Upper lobe of right lung (tissue), 1 donor: ENCODE results near the gene SSBP2. TPM values are rescaled to one million over a fixed set of nuclear protein-coding genes. Genes with fewer than 3 reads are reported as not detected.

Experiments used
- ATAC-seq: fragments of 200-7000 bp; cut with Tn5 transposase; one replicate; pipeline ENCODE4 v1.9.1; 2020; ENCODE audit warnings: mild to moderate bottlenecking, moderate library complexity
- DNase-seq: peaks from one replicate; pipeline ENCODE4 v3.0.0-alpha.2; 2020
- H3K27ac ChIP-seq: fragments of 200-600 bp; one replicate; pipeline ENCODE4 v1.8.0; 2022
- H3K27me3 ChIP-seq: fragments of 200-600 bp; one replicate; pipeline ENCODE4 v1.8.0; 2022; ENCODE audit warnings: mild to moderate bottlenecking
- H3K36me3 ChIP-seq: fragments of 200-600 bp; one replicate; pipeline ENCODE4 v1.8.0; 2022
- H3K4me1 ChIP-seq: fragments of 200-600 bp; one replicate; pipeline ENCODE4 v1.8.0; 2022
- H3K4me3 ChIP-seq: fragments of 200-600 bp; one replicate; pipeline ENCODE4 v1.8.0; 2022; ENCODE audit warnings: mild to moderate bottlenecking
- H3K9me3 ChIP-seq: fragments of 200-600 bp; one replicate; pipeline ENCODE4 v1.8.0; 2022
- CTCF ChIP-seq: fragments of 200-600 bp; IDR thresholded peaks from one replicate; pipeline ENCODE4 v1.8.0; 2022; ENCODE audit warnings: antibody characterized with exemption
- intact Hi-C: fragments of 100-400 bp; cut with DNase I; formaldehyde crosslinking; loops from one replicate; pipeline ENCODE4 v1.11.0; 2022
- total RNA-seq: library from RNA; stranded (reverse); fragmentation: NEBNext Ultra II Directional; extraction: Animal tissue kit (Norgen Biotek cat#: 25700); gene quantifications from one replicate; pipeline ENCODE4 v1.2.1, GENCODE V29; 2021
- donor health status: DM: no; HTN: yes; CAD: no; lungs with severe emphysema.

SSBP2 gene
- total RNA-seq, 1 donor from 2014 or later, result 43.8 TPM

GRCh38 chr5:81694726-81695125 is 56.2 kb downstream of the SSBP2 start:
- no peak for TF ChIP-seq CTCF
- Histone ChIP-seq H3K4me1 (no peaks in the 10 kb centered on the region), H3K36me3 (no peaks in the 10 kb centered on the region), H3K4me3 (no peak overlapping the region), H3K27me3 (no peaks in the 10 kb centered on the region), H3K27ac (no peak overlapping the region), H3K9me3 (no peaks in the 10 kb centered on the region)
- intact Hi-C loops, result no loop called here
- ATAC-seq (no peak), DNase-seq (no peak)

- no peak for TF ChIP-seq CTCF
- intact Hi-C loops, result no loop called here
- ATAC-seq (no peak), DNase-seq (no peak)
- Histone ChIP-seq H3K4me3 (no peak overlapping the region), H3K36me3 (no peaks in the 10 kb centered on the region), H3K27me3 (no peaks in the 10 kb centered on the region), H3K9me3 (no peaks in the 10 kb centered on the region), H3K4me1 (no peaks in the 10 kb centered on the region), H3K27ac (no peak overlapping the region)
Observed at GRCh38 chr5:81688215-81688614, 62.7 kb downstream of the SSBP2 start.

- intact Hi-C loops, result no loop called here
- DNase-seq, result no peak
- H3K27ac ChIP-seq, result no peak overlapping the region
- no peak overlapping the region for H3K4me3 ChIP-seq
- no peak for ATAC-seq
- no peaks in the 10 kb centered on the region for H3K9me3 ChIP-seq
- no peaks in the 10 kb centered on the region for H3K36me3 ChIP-seq
- TF ChIP-seq CTCF, result no peak
- no peaks in the 10 kb centered on the region for H3K27me3 ChIP-seq
- no peaks in the 10 kb centered on the region for H3K4me1 ChIP-seq
Observed at GRCh38 chr5:81687292-81687691, 63.6 kb downstream of the SSBP2 start.

GRCh38 chr5:81685471-81685870 is 65.4 kb downstream of the SSBP2 start:
- no peak for ATAC-seq
- no peak for DNase-seq
- Histone ChIP-seq H3K36me3 (no peaks in the 10 kb centered on the region), H3K27ac (no peak overlapping the region), H3K4me3 (no peak overlapping the region), H3K27me3 (no peaks in the 10 kb centered on the region), H3K9me3 (no peaks in the 10 kb centered on the region), H3K4me1 (no peaks in the 10 kb centered on the region)
- no peak for TF ChIP-seq CTCF
- intact Hi-C loops, result no loop called here

- ATAC-seq (no peak), DNase-seq (no peak)
- no peak overlapping the region for H3K27ac ChIP-seq
- no peaks in the 10 kb centered on the region for H3K36me3 ChIP-seq
- no peaks in the 10 kb centered on the region for H3K9me3 ChIP-seq
- no peaks in the 10 kb centered on the region for H3K27me3 ChIP-seq
- intact Hi-C loops, result no loop called here
- H3K4me1 ChIP-seq, result no peaks in the 10 kb centered on the region
- no peak overlapping the region for H3K4me3 ChIP-seq
- TF ChIP-seq CTCF, result no peak
Observed at GRCh38 chr5:81679885-81680284, 71.0 kb downstream of the SSBP2 start.

GRCh38 chr5:81675420-81675819 is 75.5 kb downstream of the SSBP2 start:
- Histone ChIP-seq H3K27me3 (no peaks in the 10 kb centered on the region), H3K4me1 (no peaks in the 10 kb centered on the region), H3K9me3 (no peaks in the 10 kb centered on the region), H3K36me3 (no peaks in the 10 kb centered on the region), H3K4me3 (no peak overlapping the region), H3K27ac (no peak overlapping the region)
- ATAC-seq (no peak), DNase-seq (no peak)
- TF ChIP-seq CTCF, result no peak
- intact Hi-C loops, result no loop called here
